Stimulated activated CD4-positive, alpha-beta T cell treated with anti-CD3 and anti-CD28 coated beads, Interleukin-1b, Interleukin-23, amount 100 ng/mL, for 48 hours (primary cell): ENCODE data around the gene KRTAP5-1.

Experiments used
- DNase-seq: peaks from one replicate; pipeline ENCODE4 v3.0.0-alpha.2; 2020

The KRTAP5-1 gene

GRCh38 chr11:1540074-1540473 lies 45.0 kb downstream of the KRTAP5-1 start:
- DNase-seq = no peak

- DNase-seq = no peak
These were observed 46.9 kb downstream of the KRTAP5-1 start for GRCh38 chr11:1538153-1538552.

- no peak for DNase-seq
These were observed 48.8 kb downstream of the KRTAP5-1 start for GRCh38 chr11:1536065-1536843.

DNA sequence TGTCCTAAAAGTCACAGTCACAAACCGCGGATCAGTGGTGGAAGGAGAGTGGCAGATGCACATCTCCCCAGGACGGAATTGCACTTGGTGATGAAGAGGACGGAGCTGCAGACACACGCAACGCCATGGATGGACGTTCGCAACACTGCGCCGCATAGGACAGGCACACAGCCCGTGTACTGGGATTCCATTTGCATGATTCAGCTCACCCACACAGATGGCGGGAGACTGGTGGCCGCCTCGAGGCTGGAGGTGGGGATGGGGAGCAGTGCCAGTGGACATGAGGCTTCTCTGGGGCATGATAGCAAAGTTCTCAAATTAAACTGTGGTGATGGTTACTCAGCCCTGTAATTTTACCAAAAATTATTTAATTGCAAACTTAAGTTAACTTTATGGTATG lies 50.4 kb downstream of the KRTAP5-1 start:
- no peak for DNase-seq
